Neuronal stem cell (in vitro differentiated cells): ENCODE results near the gene OPTC.
"Not testable (repeated sequence)": the region's sequence is repeated elsewhere in the genome, so short reads cannot be mapped to it uniquely, and the experiment has no call there.

Source experiments
- DNase-seq: peaks from one replicate; pipeline ENCODE4 v3.0.0-alpha.2; 2013; ENCODE audit warnings: low spot score
- H2AFZ ChIP-seq: one replicate; pipeline ENCODE4 v1.6.1; 2013; ENCODE audit warnings: mild to moderate bottlenecking, low read length, inconsistent platforms
- H2AK5ac ChIP-seq: 2 replicates; pipeline ENCODE4 v1.6.1; 2013; ENCODE audit warnings: low read depth, mild to moderate bottlenecking, inconsistent platforms, low read length, moderate library complexity, mixed read lengths
- H2BK120ac ChIP-seq: 2 replicates; pipeline ENCODE4 v1.6.1; 2013; ENCODE audit warnings: low read depth, mild to moderate bottlenecking, inconsistent platforms, low read length, moderate library complexity, mixed read lengths
- H2BK12ac ChIP-seq: one replicate; pipeline ENCODE4 v1.6.1; 2013; ENCODE audit warnings: low read length, inconsistent platforms
- H2BK15ac ChIP-seq: 2 replicates; pipeline ENCODE4 v1.6.1; 2013; ENCODE audit warnings: mild to moderate bottlenecking, low read length, inconsistent platforms, mixed read lengths
- H2BK5ac ChIP-seq: one replicate; pipeline ENCODE4 v1.6.1; 2013; ENCODE audit warnings: inconsistent platforms, mild to moderate bottlenecking, low read length, moderate library complexity
- H3K14ac ChIP-seq: one replicate; pipeline ENCODE4 v1.6.1; 2013; ENCODE audit warnings: low read length, inconsistent platforms
- H3K18ac ChIP-seq: 2 replicates; pipeline ENCODE4 v1.6.1; 2013; ENCODE audit warnings: low read length, inconsistent platforms
- H3K23ac ChIP-seq: 2 replicates; pipeline ENCODE4 v1.6.1; 2013; ENCODE audit warnings: low read depth, mild to moderate bottlenecking, mixed read lengths, low read length, inconsistent platforms; ENCODE audit not compliant: poor library complexity
- H3K27ac ChIP-seq: replicated peaks from 3 replicates; pipeline ENCODE4 v1.5.1; 2013; ENCODE audit warnings: low read length, inconsistent platforms
- H3K27me3 ChIP-seq, 3 experiments: 2 replicates each; pipeline ENCODE4 v1.6.1; 2013; ENCODE audit warnings: low read length in 3 of 3, mild to moderate bottlenecking in 2 of 3, inconsistent platforms in 1 of 3, low read depth in 1 of 3, mixed read lengths in 1 of 3, moderate library complexity in 1 of 3; ENCODE audit not compliant: control insufficient read depth in 3 of 3, insufficient read depth in 3 of 3
- H3K36me3 ChIP-seq, 2 donors: replicated peaks in 1 of 2; 2 replicates each; pipeline ENCODE4 v1.6.1; 2013; ENCODE audit warnings: low read length in 2 of 2; ENCODE audit not compliant: control insufficient read depth in 2 of 2, insufficient read depth in 2 of 2
- H3K4ac ChIP-seq: 2 replicates; pipeline ENCODE4 v1.6.1; 2013; ENCODE audit warnings: inconsistent platforms, mild to moderate bottlenecking, low read length, moderate library complexity
- H3K4me1 ChIP-seq, 2 donors: 1 replicate in 1 of 2; 2 replicates in 1 of 2; pipeline ENCODE4 v1.6.1; 2013; ENCODE audit warnings: low read length in 2 of 2, low read depth in 1 of 2; ENCODE audit not compliant: control insufficient read depth in 2 of 2, insufficient read depth in 1 of 2
- H3K4me2 ChIP-seq: one replicate; pipeline ENCODE4 v1.6.1; 2013; ENCODE audit warnings: mild to moderate bottlenecking, low read length, inconsistent platforms; ENCODE audit not compliant: insufficient read depth, poor library complexity, severe bottlenecking
- H3K4me3 ChIP-seq, 2 donors: 2 replicates each; pipeline ENCODE4 v1.5.1; 2013; ENCODE audit warnings: low read length in 2 of 2, mild to moderate bottlenecking in 2 of 2, inconsistent platforms in 1 of 2, moderate library complexity in 1 of 2
- H3K79me1 ChIP-seq: one replicate; pipeline ENCODE4 v1.6.1; 2013; ENCODE audit warnings: low read depth, mild to moderate bottlenecking, inconsistent platforms, low read length, moderate library complexity
- H3K9ac ChIP-seq: one replicate; pipeline ENCODE4 v1.6.1; 2013; ENCODE audit warnings: mild to moderate bottlenecking, low read depth, low read length, inconsistent platforms; ENCODE audit not compliant: poor library complexity
- H3K9me3 ChIP-seq, 2 donors: replicated peaks in 1 of 2; 2 replicates each; pipeline versions ENCODE3 to v1.6.1; 2013; ENCODE audit warnings: low read length in 2 of 2, mild to moderate bottlenecking in 2 of 2, inconsistent platforms in 1 of 2, low read depth in 1 of 2, mixed read lengths in 1 of 2, moderate library complexity in 1 of 2; ENCODE audit not compliant: control insufficient read depth in 2 of 2, insufficient read depth in 1 of 2
- H4K8ac ChIP-seq: one replicate; pipeline ENCODE4 v1.6.1; 2013; ENCODE audit warnings: low read depth, mild to moderate bottlenecking, inconsistent platforms, low read length, moderate library complexity
- H4K91ac ChIP-seq: one replicate; pipeline ENCODE4 v1.6.1; 2013; ENCODE audit warnings: low read length, low read depth, mild to moderate bottlenecking, inconsistent platforms; ENCODE audit not compliant: poor library complexity
- WGBS, 2 donors: extraction: QIAGEN DNeasy Blood & Tissue Kit; methylation state at CpG; one replicate each; pipeline ENCODE4 v1.1.7; 2013; ENCODE audit warnings: missing lambda C conversion rate in 2 of 2, mixed read lengths in 1 of 2; ENCODE audit not compliant: insufficient read length in 2 of 2, insufficient replicate concordance in 1 of 2; ENCODE audit errors: extremely low coverage in 2 of 2; 5-methylcytosine and 5-hydroxymethylcytosine counted together

The OPTC gene

DNA sequence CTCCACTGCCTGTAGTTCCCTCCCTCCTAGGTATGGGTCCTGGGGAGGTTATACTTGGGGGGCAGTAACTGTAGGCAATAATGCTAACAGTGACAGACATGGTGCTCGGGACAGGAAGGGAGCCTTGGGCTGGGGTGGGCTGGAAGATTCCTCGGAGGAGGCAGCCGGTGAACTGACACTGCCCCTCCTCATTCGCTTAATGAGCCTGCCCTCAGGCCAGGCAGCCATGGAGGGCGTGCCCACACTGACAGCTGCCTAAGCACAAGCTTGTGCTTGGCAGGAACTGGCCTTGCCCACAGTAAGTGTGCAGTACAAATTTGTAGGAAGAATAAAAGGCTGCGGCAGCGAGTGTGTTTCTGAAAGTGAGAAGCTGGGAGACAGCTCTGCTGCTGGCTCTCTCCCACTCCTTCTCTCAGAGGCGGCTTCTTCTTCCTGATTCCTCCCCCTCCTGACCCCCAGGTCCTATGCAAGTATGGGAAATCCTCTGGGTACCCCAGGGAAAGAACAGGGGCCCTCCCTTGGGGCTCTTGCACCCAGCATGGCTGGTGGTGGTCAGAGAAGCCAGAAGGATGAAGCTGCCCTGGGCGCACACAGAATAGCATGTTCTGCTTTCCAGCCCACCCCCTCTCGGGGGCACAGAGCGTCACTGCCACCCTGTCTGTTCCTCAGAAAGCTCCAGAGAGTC lies 23.6 kb downstream of the OPTC start:
- H4K91ac ChIP-seq: no peak overlapping the region
- peaks cover 46 to 48% of the 10 kb centered on the region in 2 donors for H3K4me1 ChIP-seq
- H3K23ac ChIP-seq: no peak overlapping the region
- H3K79me1 ChIP-seq: no peaks in the 10 kb centered on the region
- no peaks in the 10 kb centered on the region for H3K9me3 ChIP-seq
- H3K18ac ChIP-seq: no peak overlapping the region
- no CpG with 5 or more reads among the region's 11 CpGs for WGBS, 2 donors
- no peak overlapping the region for H3K4me3 ChIP-seq
- H3K9ac ChIP-seq: no peak overlapping the region
- no peak overlapping the region for H2BK120ac ChIP-seq
- DNase-seq: no peak
- H2BK15ac ChIP-seq: peak overlapping the region; percentile 5
- no peak overlapping the region for H2AK5ac ChIP-seq
- peaks cover 0 to 26% (median 2%) of the 10 kb centered on the region in 3 experiments for H3K27me3 ChIP-seq
- no peak overlapping the region for H3K4ac ChIP-seq
- no peak overlapping the region for H4K8ac ChIP-seq
- no peaks in the 10 kb centered on the region for H3K36me3 ChIP-seq
- no peak overlapping the region for H3K4me2 ChIP-seq
- no peak overlapping the region for H2BK12ac ChIP-seq
- H3K27ac ChIP-seq: no peak overlapping the region
- no peak overlapping the region for H2BK5ac ChIP-seq
- no peak overlapping the region for H2AFZ ChIP-seq
- no peak overlapping the region for H3K14ac ChIP-seq

DNA sequence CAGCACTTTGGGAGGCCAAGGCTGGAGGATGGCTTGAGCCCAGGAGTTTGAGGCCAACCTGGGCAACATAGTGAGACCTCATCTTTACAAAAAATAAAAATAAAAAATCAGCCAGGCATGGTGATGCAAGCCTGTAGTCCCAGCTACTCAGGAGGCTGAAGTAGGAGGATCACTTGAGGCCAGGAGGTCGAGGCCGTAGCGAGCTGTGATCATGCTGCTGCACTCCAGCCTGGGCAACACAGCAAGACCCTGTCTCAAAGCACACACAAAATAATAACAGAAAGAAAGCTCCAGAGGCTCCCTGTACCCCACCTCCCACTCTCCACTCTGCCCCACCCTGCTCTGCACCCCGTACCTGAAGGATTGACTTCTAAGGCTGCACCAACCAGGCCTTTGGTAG lies 24.2 kb downstream of the OPTC start:
- not testable (repeated sequence) for H3K79me1 ChIP-seq, H4K8ac ChIP-seq, H3K14ac ChIP-seq, H3K27ac ChIP-seq, H3K9ac ChIP-seq, H3K4me3 ChIP-seq, DNase-seq, H2BK5ac ChIP-seq, H3K23ac ChIP-seq, H2BK120ac ChIP-seq, H2BK15ac ChIP-seq, H2AFZ ChIP-seq, H3K36me3 ChIP-seq, H3K4ac ChIP-seq, H3K4me2 ChIP-seq, H4K91ac ChIP-seq, H3K9me3 ChIP-seq, H2BK12ac ChIP-seq
- no CpG with 5 or more reads among the region's 4 CpGs for WGBS, 2 donors
- Histone ChIP-seq H3K18ac (peak overlapping the region; percentile 40), H3K27me3 (peaks cover 0 to 26% (median 2%) of the 10 kb centered on the region in 3 experiments), H3K4me1 (peaks cover 41 to 48% of the 10 kb centered on the region in 2 donors), H2AK5ac (peak overlapping the region; percentile 17)

DNA sequence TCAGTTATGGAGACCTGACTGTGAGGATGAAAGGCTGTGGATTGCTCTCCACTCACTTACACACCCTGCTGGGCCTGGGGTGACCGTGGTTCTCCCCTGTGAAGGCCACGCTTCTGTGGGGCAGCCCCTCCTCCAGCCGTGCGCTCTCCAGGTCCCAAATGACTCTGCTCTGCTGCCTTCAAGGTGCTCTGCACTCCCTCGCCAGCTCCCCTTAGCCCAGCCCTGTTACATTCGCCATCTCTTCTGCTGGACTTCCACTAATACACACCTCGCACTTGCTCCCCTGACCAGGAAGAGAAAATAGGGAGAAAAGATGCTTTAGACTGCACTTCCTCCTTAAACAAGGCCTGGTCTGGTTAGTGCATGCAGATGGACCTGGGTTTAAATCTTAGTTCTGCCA lies 24.6 kb downstream of the OPTC start:
- peak overlapping the region; percentile 33 for H2BK12ac ChIP-seq
- no peak overlapping the region for H3K27ac ChIP-seq
- H4K91ac ChIP-seq: no peak overlapping the region
- H4K8ac ChIP-seq: no peak overlapping the region
- no peak overlapping the region for H3K4me3 ChIP-seq
- peak overlapping the region; percentile 17 for H2AK5ac ChIP-seq
- H3K4me2 ChIP-seq: no peak overlapping the region
- H3K79me1 ChIP-seq: no peaks in the 10 kb centered on the region
- H2AFZ ChIP-seq: no peak overlapping the region
- no peaks in the 10 kb centered on the region for H3K9me3 ChIP-seq
- no peak overlapping the region for H3K23ac ChIP-seq
- H3K14ac ChIP-seq: no peak overlapping the region
- H3K27me3 ChIP-seq: peaks cover 0 to 26% (median 2%) of the 10 kb centered on the region in 3 experiments
- H3K9ac ChIP-seq: no peak overlapping the region
- peak overlapping the region; percentile 40 for H3K18ac ChIP-seq
- no peak overlapping the region for H2BK15ac ChIP-seq
- no peaks in the 10 kb centered on the region for H3K36me3 ChIP-seq
- H3K4ac ChIP-seq: no peak overlapping the region
- H3K4me1 ChIP-seq: peaks cover 37 to 46% of the 10 kb centered on the region in 2 donors
- H2BK120ac ChIP-seq: no peak overlapping the region
- no peak for DNase-seq
- WGBS, 2 donors: no CpG with 5 or more reads among the region's 7 CpGs
- H2BK5ac ChIP-seq: no peak overlapping the region

DNA sequence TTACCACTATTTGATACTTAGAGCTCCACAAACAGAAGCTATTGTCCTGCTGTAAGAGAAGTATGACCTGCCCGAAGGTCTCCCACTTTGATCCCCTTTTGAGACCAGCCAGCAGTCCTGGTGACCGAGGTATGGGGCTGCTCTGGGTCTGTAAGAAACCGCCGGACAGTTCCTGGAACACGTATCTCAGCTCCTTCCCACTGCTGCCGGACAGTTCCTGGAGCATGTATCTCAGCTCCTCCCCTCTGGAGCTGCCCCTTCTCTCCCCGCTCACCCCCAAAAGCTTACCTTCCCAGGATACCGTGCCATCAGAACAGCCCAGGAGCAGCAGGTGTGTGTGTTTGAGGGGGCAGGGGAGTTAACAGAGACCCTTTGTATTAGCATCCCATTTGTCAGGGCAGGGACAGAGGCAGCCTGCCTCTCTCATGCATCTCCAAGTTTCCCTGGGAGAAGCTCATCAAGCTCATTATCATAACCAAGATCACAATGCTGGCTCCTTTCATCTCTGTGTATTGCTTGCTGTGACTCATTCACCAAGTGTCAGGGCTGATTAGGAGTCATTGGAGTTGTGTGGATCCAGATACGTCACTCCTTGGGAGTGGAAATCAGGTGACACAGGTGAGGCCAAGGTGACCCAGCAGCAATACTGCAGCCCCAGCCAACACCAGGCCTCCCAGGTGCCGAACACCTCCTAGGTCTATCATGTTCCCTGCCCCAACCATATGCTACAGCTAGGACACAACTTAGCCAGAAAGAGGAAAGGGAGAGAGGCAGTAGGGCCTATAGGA lies 25.3 kb downstream of the OPTC start:
- H4K8ac ChIP-seq: no peak overlapping the region
- H3K27me3 ChIP-seq: peaks cover 0 to 26% (median 2%) of the 10 kb centered on the region in 3 experiments
- H3K36me3 ChIP-seq: no peaks in the 10 kb centered on the region
- no peak overlapping the region for H4K91ac ChIP-seq
- no peak overlapping the region for H3K14ac ChIP-seq
- no CpG with 5 or more reads among the region's 10 CpGs for WGBS, 2 donors
- no peak overlapping the region for H3K4ac ChIP-seq
- H3K4me2 ChIP-seq: no peak overlapping the region
- no peak overlapping the region for H3K9ac ChIP-seq
- no peak overlapping the region for H3K27ac ChIP-seq
- no peak overlapping the region for H3K23ac ChIP-seq
- H3K79me1 ChIP-seq: no peaks in the 10 kb centered on the region
- H2BK15ac ChIP-seq: no peak overlapping the region
- no peaks in the 10 kb centered on the region for H3K9me3 ChIP-seq
- no peak overlapping the region for H2BK12ac ChIP-seq
- H2BK120ac ChIP-seq: no peak overlapping the region
- H3K4me1 ChIP-seq: peaks cover 32 to 42% of the 10 kb centered on the region in 2 donors
- no peak overlapping the region for H2BK5ac ChIP-seq
- DNase-seq: no peak
- no peak overlapping the region for H3K18ac ChIP-seq
- H2AK5ac ChIP-seq: peak overlapping the region; percentile 21
- H3K4me3 ChIP-seq: no peak overlapping the region
- H2AFZ ChIP-seq: no peak overlapping the region
